Activated naive CD8-positive, alpha-beta T cell treated with anti-CD3 and anti-CD28 coated beads, Interleukin-2, amount 50 U/mL, for 16 hours (primary cell): ENCODE results near the gene ABR.
A peak's percentile ranks its signal among the peaks of the same experiment; 100 is the strongest.
"Not testable (repeated sequence)": the region's sequence is repeated elsewhere in the genome, so short reads cannot be mapped to it uniquely, and the experiment has no call there.

Experiments used
- DNase-seq: peaks from one replicate; pipeline ENCODE4 v3.0.0-alpha.2; 2020; ENCODE audit warnings: low read depth, low spot score

ABR gene

DNA sequence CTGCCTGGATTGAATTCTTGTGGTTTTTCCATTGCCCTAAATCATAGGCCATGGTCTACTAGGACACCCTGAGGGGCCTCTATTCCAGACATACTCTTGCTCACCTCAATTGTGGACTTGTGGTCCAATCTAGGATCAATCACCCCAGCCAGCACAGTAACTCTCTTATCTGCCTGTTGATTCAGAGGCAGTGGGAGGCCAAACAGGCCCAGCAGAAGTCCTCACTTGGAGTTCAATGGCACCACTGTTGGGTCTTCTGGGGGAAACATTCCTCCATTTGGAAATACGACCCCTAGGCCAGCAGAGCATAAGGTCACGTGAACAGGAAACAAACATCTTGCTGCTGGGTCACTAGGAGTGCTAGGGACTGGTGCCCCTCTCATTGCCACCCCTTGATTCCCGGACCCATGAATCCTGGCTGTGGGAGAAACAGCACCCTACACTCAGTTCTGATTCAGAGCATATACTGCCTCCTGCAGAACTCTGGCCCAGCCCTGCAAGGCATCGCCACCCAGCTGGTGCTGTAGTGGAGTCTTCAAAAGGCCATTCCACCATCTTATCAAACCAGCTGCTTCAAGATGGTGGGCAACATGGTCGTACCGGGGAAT lies 193.4 kb downstream of the ABR start:
- DNase-seq = no peak

DNA sequence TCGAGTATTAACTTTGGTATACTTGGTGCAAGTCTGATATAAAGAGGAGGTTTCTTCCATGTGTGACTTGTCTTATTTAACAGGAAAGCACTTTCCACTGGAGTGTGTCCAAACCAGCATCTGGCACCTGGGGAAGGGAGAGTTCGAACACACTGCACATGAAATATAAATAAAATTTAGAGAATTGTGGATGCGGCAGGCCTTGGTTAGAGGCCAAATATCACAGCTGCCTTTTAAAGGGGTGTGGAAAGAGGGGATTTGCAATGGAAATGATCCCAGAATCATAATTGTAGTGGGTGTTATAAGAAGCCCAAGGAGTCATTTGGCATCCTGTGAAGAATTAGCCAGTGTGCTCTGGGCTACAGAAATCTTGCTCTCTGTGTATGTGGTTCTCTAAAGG lies 195.9 kb downstream of the ABR start:
- DNase-seq = no peak

DNA sequence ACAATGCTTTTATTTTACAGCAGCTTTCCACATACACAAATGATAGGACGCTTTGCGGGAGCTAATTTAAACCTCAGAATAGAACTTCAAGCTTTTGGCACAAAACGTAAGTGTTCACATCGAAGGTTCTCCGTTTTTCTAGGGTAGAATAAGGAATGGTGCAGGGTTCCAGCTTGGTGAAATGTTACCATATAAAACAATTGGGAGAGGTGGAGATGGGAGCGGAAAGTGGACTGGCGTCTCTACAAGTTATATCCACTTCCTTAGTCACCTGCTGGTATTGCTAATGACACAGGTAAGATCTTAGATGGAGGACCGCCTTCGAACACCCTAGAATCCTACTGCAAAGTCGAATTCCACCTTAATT lies 198.5 kb downstream of the ABR start:
- no peak for DNase-seq

DNA sequence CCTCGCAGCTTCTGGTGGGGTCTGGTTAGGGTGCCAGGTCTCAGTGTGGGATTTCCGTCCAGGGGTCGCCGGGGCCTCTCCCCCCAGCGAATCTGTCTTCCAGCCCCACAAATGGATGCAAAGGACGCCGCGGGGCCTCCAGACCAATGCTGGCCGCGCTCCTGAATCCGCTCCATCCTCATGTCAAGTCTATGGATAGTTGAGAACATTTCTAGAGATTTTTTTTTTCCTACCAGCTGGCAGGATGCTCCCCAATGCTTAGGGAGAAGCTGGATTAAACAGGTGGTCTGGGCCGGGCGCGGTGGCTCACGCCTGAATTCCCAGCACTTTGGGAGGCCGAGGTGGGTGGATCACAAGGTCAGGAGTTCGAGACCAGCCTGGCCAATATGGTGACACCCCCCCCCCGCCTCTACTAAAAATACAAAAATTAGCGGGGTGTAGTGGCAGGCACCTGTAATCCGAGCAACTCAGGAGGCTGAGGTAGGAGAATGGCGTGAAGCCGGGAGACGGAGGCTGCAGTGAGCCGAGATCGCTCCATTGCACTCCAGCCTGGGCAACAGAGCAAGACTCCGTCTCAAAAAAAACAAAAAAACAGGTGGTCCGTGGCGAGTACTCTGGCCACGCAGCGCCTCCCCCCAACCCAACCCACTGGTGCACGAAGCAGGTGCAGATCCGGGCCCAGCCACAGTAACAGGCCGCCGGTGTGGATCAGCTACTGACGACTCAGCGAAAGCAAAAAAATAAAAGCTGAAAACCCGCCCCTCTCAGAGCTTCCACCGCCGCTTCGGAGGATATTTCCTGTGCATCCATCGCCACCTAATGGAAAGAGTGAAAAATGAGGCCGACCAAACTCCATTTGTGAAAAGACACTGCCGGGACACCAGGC lies 199.1 kb downstream of the ABR start:
- peak; percentile 60 for DNase-seq

DNA sequence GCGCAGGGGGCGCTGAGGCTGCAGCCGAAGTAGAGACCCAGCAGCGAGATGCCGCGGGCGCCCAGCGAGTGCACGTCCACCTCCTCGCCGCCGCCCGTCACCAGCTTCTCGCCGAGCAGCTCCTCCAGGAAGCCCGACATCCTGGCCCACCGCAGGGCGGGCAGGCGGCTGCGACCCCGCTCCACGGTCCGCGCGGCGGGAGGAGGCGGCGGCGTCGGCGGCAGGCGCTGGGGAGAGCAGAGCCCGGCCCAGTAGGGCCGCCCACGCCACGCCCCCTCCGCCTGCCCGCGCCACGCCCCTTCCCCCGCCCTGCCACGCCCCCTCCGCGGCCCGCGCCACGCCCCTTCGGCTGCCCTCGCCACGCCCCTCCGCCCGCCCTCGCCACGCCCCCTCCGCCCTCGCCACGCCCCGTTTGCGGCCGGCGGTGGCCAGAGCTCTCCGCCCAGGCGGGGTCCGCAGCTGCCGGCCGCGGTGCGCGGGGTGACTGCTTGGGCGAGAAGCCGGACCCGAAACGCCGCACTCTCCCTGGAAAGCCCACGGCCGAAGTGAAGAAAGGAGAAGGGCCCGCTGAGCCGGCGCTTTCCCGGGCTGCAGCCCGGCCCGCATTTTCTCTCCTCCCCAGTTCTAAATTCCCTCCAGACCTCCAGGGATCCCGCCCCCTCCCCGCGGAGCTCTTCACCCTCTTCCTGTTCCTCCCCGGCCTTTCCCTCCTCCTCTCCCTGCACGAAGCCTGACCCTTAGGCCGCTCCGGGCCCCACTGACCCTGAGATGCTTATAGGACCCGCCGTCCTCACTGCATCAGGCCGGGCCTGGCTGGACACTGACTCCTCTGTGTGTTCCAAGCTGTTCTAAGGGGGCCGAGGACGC lies 200.0 kb downstream of the ABR start, which contains the start of gene NXN:
Gene NXN (minus strand): TSS at position 238 of the 867 bp plus-strand sequence.
- peak; percentile 63 for DNase-seq

DNA sequence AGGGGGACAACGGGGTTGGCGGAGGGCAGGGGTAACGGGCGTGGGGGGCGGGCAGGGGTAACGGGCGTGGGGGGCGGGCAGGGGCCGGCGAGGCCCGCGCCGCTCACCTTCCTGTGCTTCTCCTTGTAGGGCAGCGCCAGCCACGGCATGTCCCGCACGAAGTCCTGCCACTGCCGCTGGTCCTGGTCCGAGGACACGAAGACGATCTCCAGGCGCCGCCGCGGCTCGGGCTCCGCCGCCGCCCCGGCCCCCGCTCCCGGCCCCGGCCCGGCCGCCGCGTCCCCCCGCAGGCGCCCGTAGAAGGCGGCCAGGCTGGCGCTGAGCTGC lies 200.6 kb downstream of the ABR start:
- DNase-seq = no peak

DNA sequence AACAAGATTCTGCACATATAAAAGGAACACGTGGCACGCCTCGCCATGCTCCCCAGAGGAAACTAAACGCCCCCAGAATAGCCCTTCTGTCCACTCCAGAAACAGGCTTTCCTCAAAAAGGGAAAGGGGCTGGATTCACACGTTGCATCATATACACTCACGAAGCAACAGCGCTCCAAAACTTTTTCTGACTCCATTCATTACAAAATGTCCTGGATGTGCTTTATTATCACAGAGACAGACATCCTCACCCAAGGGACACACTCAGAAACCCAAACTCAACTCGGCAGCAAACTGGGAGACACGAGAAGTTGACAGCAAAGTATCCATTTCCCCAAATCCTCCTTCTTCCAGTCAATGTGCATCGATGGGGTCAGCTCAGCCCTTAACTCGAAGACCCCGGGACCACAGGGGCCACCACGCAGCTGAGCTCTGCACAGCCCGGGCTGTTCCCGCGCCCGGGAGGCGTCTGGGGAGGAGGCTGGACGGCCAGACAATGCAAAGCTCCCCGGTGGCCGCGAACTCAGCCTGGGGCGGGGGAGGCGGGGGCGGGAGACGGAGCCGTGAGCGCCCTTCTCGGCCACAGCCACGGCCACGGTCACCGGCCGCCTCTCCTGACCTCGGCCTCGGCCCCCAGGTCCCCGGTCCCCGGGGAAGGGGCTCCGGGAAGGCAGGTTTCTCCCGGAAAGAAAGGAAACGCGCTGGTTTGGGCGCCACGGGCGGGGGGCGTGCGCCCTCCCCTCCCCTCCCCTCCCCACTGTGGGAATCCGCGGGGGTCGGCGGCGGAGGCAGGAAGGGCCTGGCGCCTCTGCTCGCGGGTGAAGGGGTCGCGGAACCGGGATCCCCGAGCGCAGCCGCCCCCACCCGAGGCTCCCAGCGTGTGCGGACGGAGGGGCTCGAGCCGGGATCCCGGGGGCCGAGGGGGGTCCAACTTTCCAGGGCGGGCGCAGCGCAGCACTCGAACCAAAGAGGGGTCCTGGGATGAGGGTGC lies 201.4 kb downstream of the ABR start:
- no peak for DNase-seq

DNA sequence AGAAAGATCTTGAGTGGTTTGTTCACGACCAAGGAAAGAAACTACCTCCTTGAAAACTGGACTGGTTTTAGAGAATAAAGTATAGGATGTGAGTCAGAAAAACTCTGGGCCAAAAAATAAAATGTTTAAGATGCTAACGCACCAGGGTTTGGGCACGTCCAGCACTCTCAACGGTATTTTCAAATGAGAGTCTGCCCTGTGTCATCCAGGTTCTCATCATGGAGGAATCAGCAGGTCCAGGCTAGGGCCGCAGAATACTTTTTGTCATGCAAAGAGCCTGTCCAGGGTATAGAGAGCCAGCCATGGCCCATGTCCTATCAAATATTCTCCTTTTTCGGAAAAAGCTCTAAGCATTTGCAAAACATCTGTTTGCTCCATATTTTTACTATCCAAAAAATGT lies 202.6 kb downstream of the ABR start:
- DNase-seq = no peak

DNA sequence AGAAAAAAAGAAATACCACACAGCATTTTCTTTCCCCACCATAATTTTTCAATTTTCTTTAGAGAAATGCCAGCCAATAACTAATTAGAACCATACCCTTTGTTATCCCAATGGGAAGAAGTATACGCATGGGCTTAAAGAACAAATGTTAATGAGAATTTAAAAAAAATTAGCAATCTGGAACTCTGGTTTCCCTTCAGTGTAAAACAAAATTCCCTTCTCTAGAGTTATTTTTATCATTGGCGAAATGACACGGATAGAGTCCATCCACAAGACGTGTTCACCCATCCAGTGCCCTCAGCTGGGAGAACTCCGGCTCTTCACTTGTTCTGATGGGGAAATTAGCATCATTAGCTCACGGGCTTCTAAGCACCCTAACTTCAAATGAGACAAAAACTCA lies 203.5 kb downstream of the ABR start:
- DNase-seq = no peak

DNA sequence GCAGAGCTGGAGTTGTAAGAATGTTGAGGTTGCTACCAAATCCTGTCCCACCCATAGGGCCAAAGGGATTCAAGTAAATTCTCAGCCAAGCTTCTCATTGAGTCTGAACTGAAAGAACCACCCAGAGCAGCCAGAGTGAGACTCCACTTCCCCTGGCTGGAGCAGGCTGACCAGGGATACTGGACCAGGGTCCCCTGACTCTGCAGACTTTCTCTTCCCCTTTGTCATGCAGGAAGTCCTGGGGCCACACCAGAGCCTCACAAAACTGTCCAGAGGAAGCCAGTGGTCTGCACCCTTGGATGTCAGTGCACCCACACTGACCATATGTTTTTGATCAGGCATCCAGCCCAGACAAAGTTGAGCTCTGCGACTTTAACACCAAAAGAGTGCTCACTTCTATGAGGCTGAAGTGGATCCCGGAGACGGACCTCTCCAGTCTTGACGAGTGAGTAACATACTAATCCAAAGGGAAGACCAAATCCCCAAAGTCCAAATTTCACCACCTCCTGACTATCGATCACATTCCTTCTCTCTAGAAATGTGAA lies 204.3 kb downstream of the ABR start:
- no peak for DNase-seq

DNA sequence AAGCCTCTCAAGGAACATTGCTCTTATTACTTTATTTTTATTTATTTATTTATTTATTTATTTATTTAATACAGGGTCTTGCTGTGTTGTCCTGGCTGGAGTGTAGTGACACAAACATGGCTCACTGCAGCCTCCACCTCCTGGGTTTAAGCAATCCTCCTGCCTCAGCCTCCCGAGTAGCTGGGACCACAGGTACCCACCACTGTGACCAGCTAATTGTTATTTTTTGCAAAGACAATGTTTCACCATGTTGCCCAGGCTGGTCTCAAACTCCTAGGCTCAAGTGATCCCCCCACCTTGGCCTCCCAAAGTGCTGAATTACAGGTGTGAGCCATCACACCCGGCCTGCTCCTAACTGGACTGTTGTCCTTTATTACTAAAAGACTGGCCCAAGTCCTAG lies 205.0 kb downstream of the ABR start:
- DNase-seq = not testable (repeated sequence)

DNA sequence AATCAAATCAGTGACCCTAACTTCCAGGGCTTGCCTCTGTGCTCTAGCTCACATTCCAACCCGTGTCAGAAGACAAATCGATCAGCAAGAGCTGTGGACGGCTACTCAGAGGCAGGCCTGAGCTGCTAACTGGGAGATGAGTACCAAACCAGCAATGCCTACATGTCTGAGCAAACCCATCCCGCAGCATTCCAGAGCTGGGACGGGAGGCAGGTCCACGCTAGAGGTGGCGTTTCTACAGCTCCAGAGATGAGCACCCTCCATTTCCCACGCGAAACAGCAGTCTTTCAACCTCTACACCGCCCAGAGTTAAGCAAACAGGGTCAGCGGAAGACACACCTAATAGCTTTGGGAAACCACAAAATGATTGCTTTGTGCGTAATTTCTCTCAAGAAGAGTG lies 206.7 kb downstream of the ABR start:
- no peak for DNase-seq

DNA sequence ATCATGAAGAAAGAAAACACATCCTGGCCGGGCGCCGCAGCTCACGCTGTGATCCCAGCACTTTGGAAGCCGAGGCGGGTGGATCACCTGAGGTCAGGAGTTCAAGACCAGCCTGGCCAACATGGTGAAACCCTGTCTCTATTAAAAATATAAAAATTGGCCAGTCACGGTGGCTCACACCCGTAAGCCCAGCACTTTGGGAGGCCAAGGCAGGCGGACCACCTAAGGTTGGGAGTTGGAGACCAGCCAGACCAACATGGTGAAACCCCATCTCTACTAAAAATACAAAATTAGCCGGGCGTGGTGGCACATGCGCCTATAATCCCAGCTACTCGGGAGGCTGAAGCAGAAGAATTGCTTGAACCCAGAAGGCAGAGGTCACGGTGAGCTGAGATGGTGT lies 207.9 kb downstream of the ABR start:
- DNase-seq = not testable (repeated sequence)

DNA sequence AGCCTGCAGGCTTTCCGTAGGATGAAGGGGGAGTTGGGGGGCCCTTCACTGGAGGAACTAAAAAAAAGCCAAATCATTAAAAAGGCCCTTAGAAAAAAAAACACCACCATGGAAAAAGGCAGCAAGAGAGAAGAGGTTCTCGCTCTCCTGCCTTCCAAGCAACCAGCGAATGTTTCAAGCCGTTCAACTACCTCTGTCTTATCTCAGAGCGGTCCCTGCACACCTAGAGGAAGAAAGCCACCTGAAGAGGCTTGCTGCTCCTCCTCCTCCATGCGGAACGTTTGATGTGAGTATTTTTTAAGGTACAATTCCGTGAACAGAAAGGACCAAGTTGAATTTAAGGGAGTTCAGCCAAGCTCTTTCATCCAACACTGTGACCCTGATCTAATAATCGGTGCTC lies 209.4 kb downstream of the ABR start:
- DNase-seq = no peak

DNA sequence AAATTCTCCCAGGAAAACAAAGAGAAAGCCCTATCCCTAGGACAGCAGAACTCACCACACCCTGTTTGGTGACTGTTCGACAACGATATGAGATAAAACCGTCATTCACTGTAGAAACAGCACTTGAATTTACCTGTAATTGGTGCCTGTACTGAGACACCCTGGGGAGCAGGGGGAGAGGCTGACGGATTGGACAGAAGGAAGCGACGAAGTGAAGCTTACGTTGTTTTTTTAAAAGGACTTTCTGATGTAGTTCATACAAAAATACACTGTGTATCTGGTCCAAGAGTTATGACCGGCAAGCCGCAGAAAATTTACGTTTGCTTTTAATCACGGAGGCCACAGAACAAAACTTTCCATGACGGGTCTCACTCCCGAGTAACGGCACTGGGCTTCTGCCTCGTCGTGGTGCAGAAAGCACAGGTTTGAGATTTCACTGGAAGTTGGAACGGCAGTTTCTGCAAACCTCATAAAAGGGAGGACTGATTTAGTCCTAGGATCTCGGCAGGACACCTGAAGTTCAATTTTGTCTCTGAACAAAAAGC lies 209.9 kb downstream of the ABR start:
- no peak for DNase-seq

DNA sequence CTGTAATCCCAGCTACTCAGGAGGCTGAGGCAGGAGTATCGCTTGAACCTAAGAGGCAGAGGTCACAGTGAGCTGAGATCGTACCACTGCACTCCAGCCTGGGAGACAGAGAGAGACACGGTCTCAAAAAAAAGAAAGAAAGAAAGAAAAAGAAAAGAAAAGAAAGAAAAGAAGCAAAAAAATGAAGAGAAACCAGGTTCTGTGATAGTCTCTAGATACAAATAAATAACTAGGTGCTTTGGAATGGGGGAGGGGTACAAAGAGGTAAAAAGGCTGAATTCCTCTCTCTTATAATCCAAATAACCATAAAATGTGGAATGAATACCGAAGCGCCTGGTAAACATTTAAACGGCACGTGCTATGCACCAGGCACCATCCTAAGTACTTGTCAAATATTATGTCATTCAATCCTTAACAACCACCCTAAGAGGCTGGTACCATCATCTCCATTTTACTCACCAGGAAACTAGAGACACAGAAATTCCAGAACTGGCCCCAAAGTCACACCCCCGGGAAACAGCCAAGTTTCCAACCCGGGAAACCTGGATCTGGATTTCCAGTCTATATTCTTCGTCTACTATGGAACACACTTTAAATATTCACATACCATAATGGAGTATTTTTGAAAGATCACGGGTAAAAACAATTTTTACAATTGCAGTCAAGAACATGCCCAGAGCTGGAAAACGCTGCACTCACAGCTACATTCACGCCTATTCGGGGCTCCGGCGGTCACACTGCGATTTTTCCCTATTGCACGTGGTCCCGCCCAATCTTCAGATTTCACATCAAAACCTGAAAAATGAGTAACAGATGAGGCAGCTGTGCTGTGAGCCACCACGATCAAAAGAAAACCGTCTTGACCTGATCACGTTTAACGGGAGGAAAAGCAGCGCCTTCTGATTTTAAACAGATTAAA lies 210.7 kb downstream of the ABR start:
- no peak for DNase-seq

DNA sequence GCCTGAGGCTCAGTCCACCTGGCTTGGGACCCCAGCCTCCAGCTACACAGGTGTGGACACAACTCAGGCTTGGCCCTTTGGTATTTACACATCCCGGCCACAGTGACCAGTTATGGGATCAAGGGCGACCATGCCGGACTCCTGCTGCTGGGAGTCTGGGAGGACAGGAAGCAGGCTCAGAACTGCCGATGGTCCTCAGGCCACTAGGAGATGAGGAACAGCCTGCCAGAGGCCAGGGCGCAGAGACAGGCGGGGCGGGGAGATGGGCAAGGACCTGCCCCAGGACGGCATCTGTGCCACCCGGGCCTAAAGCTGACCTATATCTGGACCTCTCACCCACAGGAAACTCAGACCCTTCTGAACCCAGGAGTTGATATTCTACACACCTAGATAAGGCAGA lies 212.7 kb downstream of the ABR start:
- DNase-seq = no peak

DNA sequence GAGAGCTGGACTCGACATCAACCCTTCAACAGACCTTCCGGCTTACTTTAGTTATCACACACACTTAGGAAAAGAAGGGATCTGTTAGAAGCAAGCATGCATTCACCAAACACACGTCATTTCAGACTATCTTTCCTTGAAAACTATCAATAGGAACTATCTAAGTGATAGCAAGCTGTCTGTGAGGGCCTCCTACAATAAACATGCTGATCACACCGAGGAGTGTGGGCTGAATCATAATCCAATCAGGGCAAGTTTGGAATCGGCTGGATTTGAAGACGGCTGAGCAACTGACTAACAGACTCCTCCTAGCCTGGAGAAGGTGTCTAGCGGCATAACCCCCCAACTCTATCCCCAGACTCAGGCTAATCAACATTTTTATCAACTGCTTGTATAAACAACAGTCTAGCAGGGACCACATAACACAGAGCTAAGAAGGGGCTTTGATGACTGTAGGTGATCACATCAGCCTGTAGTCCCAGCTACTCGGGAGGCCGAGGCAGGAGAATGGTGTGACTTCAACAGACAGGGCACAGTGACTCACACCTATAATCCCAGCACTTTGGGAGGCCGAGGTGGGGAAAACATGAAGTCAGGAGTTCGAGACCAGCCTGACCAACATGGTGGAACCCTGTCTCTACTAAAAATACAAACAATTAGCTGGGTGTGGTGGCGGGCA lies 214.3 kb downstream of the ABR start:
- no peak for DNase-seq

DNA sequence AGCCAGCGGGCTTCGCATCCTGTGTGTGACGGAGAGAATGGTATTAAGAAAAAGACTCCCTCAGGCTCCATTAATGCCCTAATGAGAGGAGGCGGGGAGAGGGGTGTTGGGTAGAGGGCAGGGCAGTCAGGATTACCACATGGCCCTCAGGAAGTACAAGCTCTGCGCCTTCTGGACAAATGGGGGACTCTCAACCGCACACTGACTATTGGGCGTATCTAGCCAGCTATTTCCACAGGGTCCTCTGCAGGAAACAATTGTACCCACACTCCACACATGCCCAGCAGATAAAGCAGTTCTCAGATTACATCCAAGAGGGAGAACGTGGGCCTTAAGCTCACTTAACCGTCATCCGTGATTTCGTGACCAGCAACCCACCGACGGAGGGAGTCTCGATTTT lies 214.9 kb downstream of the ABR start:
- DNase-seq = no peak
